EL (cell line): Measurements from ENCODE around the gene TRAPPC2L.
"Not testable (repeated sequence)": the region's sequence is repeated elsewhere in the genome, so short reads cannot be mapped to it uniquely, and the experiment has no call there.

Experiments
- DNase-seq: peaks from one replicate; pipeline ENCODE4 v3.0.0-alpha.2; 2016

Gene TRAPPC2L

GRCh38 chr16:88819126-88819525 lies 37.8 kb upstream of the TRAPPC2L start:
- DNase-seq = no peak

GRCh38 chr16:88820385-88821025 lies 36.4 kb upstream of the TRAPPC2L start:
- no peak for DNase-seq

- DNase-seq = no peak
These were observed 35.6 kb upstream of the TRAPPC2L start for GRCh38 chr16:88821168-88821850.

- no peak for DNase-seq
These were observed 34.5 kb upstream of the TRAPPC2L start for GRCh38 chr16:88822281-88823040.

- DNase-seq = not testable (repeated sequence)
These were observed 33.3 kb upstream of the TRAPPC2L start for GRCh38 chr16:88823646-88824045.

- DNase-seq = no peak
These were observed 32.5 kb upstream of the TRAPPC2L start for GRCh38 chr16:88824256-88825077.

GRCh38 chr16:88825146-88825545 lies 31.8 kb upstream of the TRAPPC2L start:
- no peak for DNase-seq

- no peak for DNase-seq
These were observed 30.7 kb upstream of the TRAPPC2L start for GRCh38 chr16:88826070-88826840.

- no peak for DNase-seq
These were observed 29.2 kb upstream of the TRAPPC2L start for GRCh38 chr16:88827727-88828126.

GRCh38 chr16:88828711-88829110 lies 28.2 kb upstream of the TRAPPC2L start:
- no peak for DNase-seq

GRCh38 chr16:88830258-88830657 lies 26.7 kb upstream of the TRAPPC2L start:
- DNase-seq = no peak

- no peak for DNase-seq
These were observed 26.1 kb upstream of the TRAPPC2L start for GRCh38 chr16:88830783-88831182.

- DNase-seq = no peak
These were observed 25.1 kb upstream of the TRAPPC2L start for GRCh38 chr16:88831838-88832237.

- DNase-seq = no peak
These were observed 23.8 kb upstream of the TRAPPC2L start for GRCh38 chr16:88833086-88833485.

- DNase-seq = no peak
These were observed 22.3 kb upstream of the TRAPPC2L start for GRCh38 chr16:88834670-88835069.

GRCh38 chr16:88835383-88835782 lies 21.5 kb upstream of the TRAPPC2L start:
- no peak for DNase-seq

GRCh38 chr16:88835818-88836217 lies 21.1 kb upstream of the TRAPPC2L start:
- DNase-seq = no peak

GRCh38 chr16:88836791-88837190 lies 20.1 kb upstream of the TRAPPC2L start:
- DNase-seq = no peak

- no peak for DNase-seq
These were observed 19.1 kb upstream of the TRAPPC2L start for GRCh38 chr16:88837806-88838205.

GRCh38 chr16:88838566-88838965 lies 18.4 kb upstream of the TRAPPC2L start:
- no peak for DNase-seq

- DNase-seq = no peak
These were observed 17.8 kb upstream of the TRAPPC2L start for GRCh38 chr16:88839026-88839529.
